Epithelial cell of esophagus (primary cell): ENCODE measurements around the gene SHANK2.

Experiments
- DNase-seq: peaks from one replicate; pipeline ENCODE4 v3.0.0; 2010; ENCODE audit warnings: low read depth
- H3K4me3 ChIP-seq: 2 replicates; pipeline ENCODE4 v1.5.1; 2011; ENCODE audit warnings: mild to moderate bottlenecking, low read length, control low read depth
- CTCF ChIP-seq: IDR thresholded peaks from 2 replicates; pipeline ENCODE4 v1.5.1; 2011; ENCODE audit warnings: low read depth, mild to moderate bottlenecking, low read length, control low read depth, inconsistent platforms; ENCODE audit not compliant: insufficient read depth; ENCODE audit errors: missing control alignments

SHANK2 gene

DNA sequence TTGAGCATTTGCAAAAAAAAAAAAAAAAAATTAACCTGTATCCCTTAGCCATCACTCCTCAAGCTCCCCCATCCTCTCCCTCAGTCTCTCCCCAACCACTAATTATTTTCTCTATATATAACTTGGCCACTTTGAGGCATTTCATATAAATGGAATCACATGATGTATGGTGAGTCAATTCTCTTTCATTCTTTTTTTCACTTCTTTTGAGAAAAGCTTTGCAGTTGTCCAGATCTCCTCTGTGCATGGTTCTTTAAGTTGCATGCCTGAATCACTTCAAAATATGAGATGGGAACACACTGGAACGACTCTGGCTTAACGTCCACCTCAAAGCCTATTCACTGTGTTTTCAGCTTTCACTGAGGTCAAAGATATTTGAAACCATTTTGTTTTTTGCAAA is 40.7 kb downstream of the SHANK2 start:
- H3K4me3 ChIP-seq, result no peak overlapping the region
- TF ChIP-seq CTCF, result no peak
- DNase-seq, result no peak

- no peak overlapping the region for H3K4me3 ChIP-seq
- no peak for TF ChIP-seq CTCF
- no peak for DNase-seq
Observed at GRCh38 chr11:71210861-71211260, 41.5 kb downstream of the SHANK2 start.

DNA sequence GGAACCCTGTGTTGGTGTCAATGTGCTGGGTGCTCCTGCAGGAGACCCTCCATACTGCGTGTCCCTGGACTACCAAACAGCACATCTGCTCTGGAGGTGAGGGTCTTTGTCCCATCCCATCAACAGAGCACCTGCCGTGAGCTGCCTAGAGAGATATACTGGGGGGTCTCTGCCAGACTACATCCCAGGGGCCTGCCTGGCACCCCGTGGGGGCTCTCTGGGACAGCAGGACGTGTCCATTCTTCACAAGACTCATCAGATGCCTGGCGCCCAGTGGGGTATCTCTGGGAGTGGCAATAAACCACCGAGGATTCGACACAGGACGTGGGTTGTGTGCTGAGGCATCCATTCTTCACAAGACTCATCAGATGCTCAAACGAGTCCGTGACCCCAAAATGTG is 42.7 kb downstream of the SHANK2 start:
- no peak overlapping the region for H3K4me3 ChIP-seq
- no peak for DNase-seq
- TF ChIP-seq CTCF, result no peak

GRCh38 chr11:71209181-71209580 is 43.2 kb downstream of the SHANK2 start:
- no peak for TF ChIP-seq CTCF
- DNase-seq, result no peak
- H3K4me3 ChIP-seq, result no peak overlapping the region

- no peak for DNase-seq
- no peak overlapping the region for H3K4me3 ChIP-seq
- TF ChIP-seq CTCF, result no peak
Observed at GRCh38 chr11:71208011-71208774, 44.2 kb downstream of the SHANK2 start.

GRCh38 chr11:71207563-71207962 is 44.8 kb downstream of the SHANK2 start:
- DNase-seq, result no peak
- no peak for TF ChIP-seq CTCF
- no peak overlapping the region for H3K4me3 ChIP-seq

DNA sequence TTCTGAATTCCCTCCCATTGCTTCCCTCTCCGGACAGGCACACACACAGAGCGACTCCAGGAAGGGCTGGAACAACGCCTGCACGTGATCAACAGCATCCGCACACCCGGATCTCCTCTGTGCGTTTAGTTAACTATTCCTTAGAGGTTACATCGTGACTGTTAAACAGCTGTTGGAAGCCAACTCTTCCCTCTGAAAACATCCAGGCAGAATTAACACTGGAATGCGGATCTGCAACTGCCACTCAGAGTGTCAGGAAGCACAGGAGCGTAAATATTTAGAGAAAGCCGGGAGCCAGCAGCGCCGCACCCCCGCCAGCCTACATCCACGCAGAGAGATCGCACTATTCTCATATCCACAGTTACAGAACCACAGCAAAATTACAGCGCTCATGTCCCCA is 46.2 kb downstream of the SHANK2 start:
- DNase-seq, result no peak
- H3K4me3 ChIP-seq, result no peak overlapping the region
- no peak for TF ChIP-seq CTCF
